ENCODE results near the gene ESAM. TPM values are rescaled to one million over a fixed set of nuclear protein-coding genes. Genes with fewer than 3 reads are reported as not detected.

Gene ESAM
- total and polyA plus RNA-seq, 2 of the 8 experiments (the other 6 are each of a cell fraction or from before 2014, with no cell fraction given): 0.09 TPM; not detected in 1

GRCh38 chr11:124717786-124718651 lies 44.1 kb downstream of the ESAM start (continued):
- no peak for TF ChIP-seq BACH1 (IDR thresholded peaks at IDR 0.05; ENCODE audit: low read length)
- no peak for TF ChIP-seq SRF (IDR thresholded peaks at IDR 0.05; ENCODE audit: low read depth, low read length)
- no peak for TF ChIP-seq JUN (IDR thresholded peaks at IDR 0.05; ENCODE audit: low read depth, low read length)
- TF ChIP-seq CHD2 (IDR thresholded peaks at IDR 0.05; ENCODE audit: low read length): no peak
- TF ChIP-seq RXRA (IDR thresholded peaks at IDR 0.05; ENCODE audit: insufficient read depth, low read depth, low read length): no peak
- peak; percentile 71 for TF ChIP-seq CTBP2 (IDR thresholded peaks at IDR 0.05; ENCODE audit: borderline replicate concordance, insufficient read depth, insufficient read length, low read length)
- peak; percentile 67 for TF ChIP-seq ASH2L (IDR thresholded peaks at IDR 0.05; ENCODE audit: low read length)
- peak; percentile 92 for TF ChIP-seq KDM4A (IDR thresholded peaks at IDR 0.05; ENCODE audit: low read depth, low read length, severe bottlenecking)
- no peak; the same call in 1 of the 2 replicates for TF ChIP-seq RBBP5 (IDR thresholded peaks at IDR 0.05; ENCODE audit: borderline replicate concordance, low read depth, low read length)
- no peak for TF ChIP-seq RFX5 (IDR thresholded peaks at IDR 0.05; ENCODE audit: borderline replicate concordance, low read depth, low read length)
- TF ChIP-seq SP2 (IDR thresholded peaks at IDR 0.05; ENCODE audit: low read length): no peak
- no peak for TF ChIP-seq EP300 (IDR thresholded peaks at IDR 0.05; ENCODE audit: borderline replicate concordance in 1 of 2, low read depth in 2 of 2, low read length in 2 of 2)
- TF ChIP-seq PHF8 (conservative IDR thresholded peaks at IDR 0.05; ENCODE audit: low read depth, low read length): no peak
- TF ChIP-seq CBX8 (IDR thresholded peaks at IDR 0.05; ENCODE audit: borderline replicate concordance, low read depth, low read length): no peak
- TF ChIP-seq SIRT6 (IDR thresholded peaks at IDR 0.05; ENCODE audit: low read length): no peak
- no peak for TF ChIP-seq POU5F1 (IDR thresholded peaks at IDR 0.05; ENCODE audit: low read depth, low read length)
- no peak for TF ChIP-seq TBP (IDR thresholded peaks at IDR 0.05; ENCODE audit: low read depth, low read length)
- TF ChIP-seq RNF2 (IDR thresholded peaks at IDR 0.05; ENCODE audit: borderline replicate concordance, low read depth, low read length, missing control alignments, poor library complexity, severe bottlenecking): peak; percentile 71
